ENCODE results near the gene ZDHHC22. TPM values are rescaled to one million over a fixed set of nuclear protein-coding genes. Genes with fewer than 3 reads are reported as not detected.
"Not testable (repeated sequence)": the region's sequence is repeated elsewhere in the genome, so short reads cannot be mapped to it uniquely, and the experiment has no call there.

Gene ZDHHC22
- total RNA-seq, 2 experiments from 2014 or later: not detected

- intact Hi-C loops (cut with DNase I, micrococcal nuclease): no loop called here
- no peak overlapping the region for H3K27ac Mint-ChIP-seq
- no peak for DNase-seq
- no peaks in the 10 kb centered on the region for H3K36me3 Mint-ChIP-seq (ENCODE audit: low read depth)
- no peaks in the 10 kb centered on the region for H3K9me3 Mint-ChIP-seq (ENCODE audit: low read depth)
- POLR2A ChIA-PET: no interaction called here
- ATAC-seq: no peak
- CTCF ChIA-PET: interaction anchor here (0.6 to 1.4 kb wide), 2 partner anchors 22 to 26 kb away, joined by 5 read pairs; no protein-coding TSS in a partner anchor
- H3K4me3 Mint-ChIP-seq: no peak overlapping the region
- peaks cover 15% of the 10 kb centered on the region for H3K4me1 Mint-ChIP-seq
- H3K27me3 Mint-ChIP-seq: peaks cover 23% of the 10 kb centered on the region
Observed at GRCh38 chr14:77178656-77179055, 37.1 kb upstream of the ZDHHC22 start.

- POLR2A ChIA-PET: no interaction called here
- H3K9me3 Mint-ChIP-seq (ENCODE audit: low read depth): no peaks in the 10 kb centered on the region
- intact Hi-C loops (cut with DNase I, micrococcal nuclease): no loop called here
- H3K4me1 Mint-ChIP-seq: peaks cover 12% of the 10 kb centered on the region
- no peak overlapping the region for H3K4me3 Mint-ChIP-seq
- no peaks in the 10 kb centered on the region for H3K36me3 Mint-ChIP-seq (ENCODE audit: low read depth)
- H3K27ac Mint-ChIP-seq: no peak overlapping the region
- ATAC-seq: no peak
- CTCF ChIA-PET: interaction anchor here (1.4 kb wide), 1 partner anchor 25 kb away, joined by 5 read pairs; no protein-coding TSS in a partner anchor
- no peak for DNase-seq
- peaks cover 22% of the 10 kb centered on the region for H3K27me3 Mint-ChIP-seq
Observed at GRCh38 chr14:77177702-77178101, 36.1 kb upstream of the ZDHHC22 start.

- ChIA-PET CTCF (interaction anchor here (0.5 kb wide), 1 partner anchor 55 kb away, joined by 3 read pairs; no protein-coding TSS in a partner anchor), POLR2A (no interaction called here)
- peaks cover 4% of the 10 kb centered on the region for H3K4me1 Mint-ChIP-seq
- no peak for DNase-seq
- intact Hi-C loops (cut with DNase I, micrococcal nuclease): no loop called here
- peaks cover 3% of the 10 kb centered on the region for H3K9me3 Mint-ChIP-seq (ENCODE audit: low read depth)
- ATAC-seq: no peak
- peaks cover 17% of the 10 kb centered on the region for H3K27me3 Mint-ChIP-seq
- no peaks in the 10 kb centered on the region for H3K36me3 Mint-ChIP-seq (ENCODE audit: low read depth)
- no peak overlapping the region for H3K4me3 Mint-ChIP-seq
- H3K27ac Mint-ChIP-seq: no peak overlapping the region
Observed at GRCh38 chr14:77175843-77176242, 34.3 kb upstream of the ZDHHC22 start.

GRCh38 chr14:77173911-77174617 lies 32.5 kb upstream of the ZDHHC22 start:
- peaks cover 13% of the 10 kb centered on the region for H3K9me3 Mint-ChIP-seq (ENCODE audit: low read depth)
- intact Hi-C loops (cut with DNase I, micrococcal nuclease); CTCF ChIA-PET: not testable (repeated sequence)

GRCh38 chr14:77172916-77173315 lies 31.3 kb upstream of the ZDHHC22 start:
- no peaks in the 10 kb centered on the region for H3K36me3 Mint-ChIP-seq (ENCODE audit: low read depth)
- ATAC-seq (no peak), DNase-seq (no peak)
- no peak overlapping the region for H3K4me3 Mint-ChIP-seq
- H3K4me1 Mint-ChIP-seq: peaks cover 4% of the 10 kb centered on the region
- peaks cover 13% of the 10 kb centered on the region for H3K9me3 Mint-ChIP-seq (ENCODE audit: low read depth)
- peaks cover 8% of the 10 kb centered on the region for H3K27me3 Mint-ChIP-seq
- CTCF ChIA-PET: interaction anchor here (0.7 to 1.2 kb wide), 4 partner anchors 12 to 63 kb away, joined by 3 to 4 read pairs (median 3); no protein-coding TSS in a partner anchor
- POLR2A ChIA-PET: no interaction called here
- intact Hi-C loops (cut with DNase I, micrococcal nuclease): no loop called here
- no peak overlapping the region for H3K27ac Mint-ChIP-seq

More at GRCh38 chr14:77173911-77174617, 32.5 kb upstream of the ZDHHC22 start:
- POLR2A ChIA-PET; H3K4me1 Mint-ChIP-seq; H3K27ac Mint-ChIP-seq; H3K36me3 Mint-ChIP-seq (ENCODE audit: low read depth); ATAC-seq; DNase-seq; H3K4me3 Mint-ChIP-seq: not testable (repeated sequence)
- H3K27me3 Mint-ChIP-seq: peaks cover 11% of the 10 kb centered on the region

GRCh38 chr14:77170045-77170444 lies 28.5 kb upstream of the ZDHHC22 start:
- Mint-ChIP-seq H3K36me3 (ENCODE audit: low read depth) (no peaks in the 10 kb centered on the region), H3K4me1 (no peaks in the 10 kb centered on the region), H3K27ac (no peak overlapping the region), H3K9me3 (ENCODE audit: low read depth) (peaks cover 15% of the 10 kb centered on the region), H3K27me3 (peaks cover 9% of the 10 kb centered on the region), H3K4me3 (no peak overlapping the region)
- ATAC-seq: no peak
- intact Hi-C loops (cut with DNase I, micrococcal nuclease): no loop called here
- DNase-seq: no peak
- ChIA-PET CTCF (no interaction called here), POLR2A (no interaction called here)

GRCh38 chr14:77161011-77161410 lies 19.4 kb upstream of the ZDHHC22 start:
- Mint-ChIP-seq H3K4me3 (no peak overlapping the region), H3K4me1 (no peaks in the 10 kb centered on the region), H3K27me3 (peaks cover 33% of the 10 kb centered on the region), H3K9me3 (ENCODE audit: low read depth) (no peaks in the 10 kb centered on the region), H3K27ac (no peak overlapping the region), H3K36me3 (ENCODE audit: low read depth) (no peaks in the 10 kb centered on the region)
- ATAC-seq: no peak
- intact Hi-C loops (cut with DNase I, micrococcal nuclease): no loop called here
- ChIA-PET POLR2A (no interaction called here), CTCF (interaction anchor here (1.2 to 1.3 kb wide), 2 partner anchors 12 to 23 kb away, joined by 4 read pairs; no protein-coding TSS in a partner anchor)
- DNase-seq: no peak

- H3K4me1 Mint-ChIP-seq: no peaks in the 10 kb centered on the region
- H3K9me3 Mint-ChIP-seq (ENCODE audit: low read depth): no peaks in the 10 kb centered on the region
- intact Hi-C loops (cut with DNase I, micrococcal nuclease): no loop called here
- ATAC-seq (no peak), DNase-seq (no peak)
- H3K4me3 Mint-ChIP-seq: no peak overlapping the region
- H3K27me3 Mint-ChIP-seq: peaks cover 41% of the 10 kb centered on the region
- ChIA-PET CTCF (no interaction called here), POLR2A (no interaction called here)
- H3K36me3 Mint-ChIP-seq (ENCODE audit: low read depth): no peaks in the 10 kb centered on the region
- H3K27ac Mint-ChIP-seq: no peak overlapping the region
Observed at GRCh38 chr14:77158882-77159255, 17.3 kb upstream of the ZDHHC22 start.

- DNase-seq (no peak), ATAC-seq (no peak)
- Mint-ChIP-seq H3K4me3 (no peak overlapping the region), H3K9me3 (ENCODE audit: low read depth) (no peaks in the 10 kb centered on the region), H3K27me3 (peaks cover 43% of the 10 kb centered on the region), H3K36me3 (ENCODE audit: low read depth) (no peaks in the 10 kb centered on the region), H3K4me1 (no peaks in the 10 kb centered on the region), H3K27ac (no peak overlapping the region)
- ChIA-PET CTCF (no interaction called here), POLR2A (no interaction called here)
- intact Hi-C loops (cut with DNase I, micrococcal nuclease): no loop called here
Observed at GRCh38 chr14:77158175-77158881, 16.7 kb upstream of the ZDHHC22 start.

GRCh38 chr14:77157740-77158139 lies 16.1 kb upstream of the ZDHHC22 start:
- no peak for ATAC-seq
- no peak for DNase-seq
- CTCF ChIA-PET: no interaction called here
- H3K27me3 Mint-ChIP-seq: peaks cover 46% of the 10 kb centered on the region
- H3K9me3 Mint-ChIP-seq (ENCODE audit: low read depth): no peaks in the 10 kb centered on the region
- no peaks in the 10 kb centered on the region for H3K4me1 Mint-ChIP-seq
- intact Hi-C loops (cut with DNase I, micrococcal nuclease): no loop called here
- no peak overlapping the region for H3K4me3 Mint-ChIP-seq
- no peak overlapping the region for H3K27ac Mint-ChIP-seq
- POLR2A ChIA-PET: no interaction called here
- H3K36me3 Mint-ChIP-seq (ENCODE audit: low read depth): no peaks in the 10 kb centered on the region

- H3K4me3 Mint-ChIP-seq: no peak overlapping the region
- intact Hi-C loops (cut with DNase I, micrococcal nuclease): no loop called here
- no peaks in the 10 kb centered on the region for H3K9me3 Mint-ChIP-seq (ENCODE audit: low read depth)
- DNase-seq (no peak), ATAC-seq (no peak)
- ChIA-PET CTCF (interaction anchor here (0.6 to 1.3 kb wide), 7 partner anchors 11 to 1497 kb away, joined by 3 to 5 read pairs (median 3); no protein-coding TSS in a partner anchor), POLR2A (no interaction called here)
- H3K27me3 Mint-ChIP-seq: peaks cover 40% of the 10 kb centered on the region
- H3K27ac Mint-ChIP-seq: no peak overlapping the region
- no peaks in the 10 kb centered on the region for H3K4me1 Mint-ChIP-seq
- no peaks in the 10 kb centered on the region for H3K36me3 Mint-ChIP-seq (ENCODE audit: low read depth)
Observed at GRCh38 chr14:77155083-77155482, 13.5 kb upstream of the ZDHHC22 start.

- CTCF ChIA-PET: interaction anchor here (0.6 to 1.6 kb wide), 9 partner anchors 12 to 279 kb away, joined by 3 to 5 read pairs (median 3); partner anchors contain the start of gene TMEM63C
- no peak for DNase-seq
Observed at GRCh38 chr14:77154421-77154820, 12.8 kb upstream of the ZDHHC22 start.

More at GRCh38 chr14:77154421-77154820, 12.8 kb upstream of the ZDHHC22 start:
- no peaks in the 10 kb centered on the region for H3K36me3 Mint-ChIP-seq (ENCODE audit: low read depth)
- ATAC-seq: no peak
- peaks cover 43% of the 10 kb centered on the region for H3K27me3 Mint-ChIP-seq
- intact Hi-C loops (cut with DNase I, micrococcal nuclease): loop anchor here (5.0 kb wide), 2 partner anchors 58 to 148 kb away; no protein-coding TSS in a partner anchor
- no peak overlapping the region for H3K4me3 Mint-ChIP-seq
- no peak overlapping the region for H3K27ac Mint-ChIP-seq
- H3K4me1 Mint-ChIP-seq: no peaks in the 10 kb centered on the region
- H3K9me3 Mint-ChIP-seq (ENCODE audit: low read depth): no peaks in the 10 kb centered on the region
- POLR2A ChIA-PET: no interaction called here

All from activated CD4-positive, alpha-beta T cell treated with anti-CD3 and anti-CD28 coated beads for 36 hours (primary cell).